HCT116 (cell line): ENCODE results near the gene TIMM13.

Source experiments
- CBX3 ChIP-seq: IDR thresholded peaks from 2 replicates; pipeline ENCODE4 v1.6.1; 2012; ENCODE audit warnings: low read depth
- EZH2 ChIP-seq: fragments of 200-600 bp; sonication (generic); IDR thresholded peaks from 2 replicates; pipeline ENCODE4 v1.6.1; 2017; ENCODE audit warnings: antibody characterized with exemption, mixed run types
- EZH2phosphoT487 ChIP-seq: fragments of 200-600 bp; IDR thresholded peaks from 2 replicates; pipeline ENCODE4 v1.6.1; 2018; ENCODE audit warnings: antibody characterized with exemption, borderline replicate concordance
- FOSL1 ChIP-seq: IDR thresholded peaks from 2 replicates; pipeline ENCODE4 v1.6.1; 2012; ENCODE audit warnings: low read depth
- POLR2A ChIP-seq: IDR thresholded peaks from 2 replicates; pipeline ENCODE4 v1.7.0; 2011; ENCODE audit warnings: borderline replicate concordance; ENCODE audit not compliant: insufficient read depth, insufficient read length; ENCODE audit errors: extremely low read depth
- POLR2AphosphoS5 ChIP-seq: IDR thresholded peaks from 2 replicates; pipeline ENCODE4 v1.6.1; 2011; ENCODE audit warnings: mild to moderate bottlenecking, low read depth, low read length, moderate library complexity
- RAD21 ChIP-seq: IDR thresholded peaks from 2 replicates; pipeline ENCODE4 v1.6.1; 2012; ENCODE audit warnings: low read depth, mild to moderate bottlenecking
- YY1 ChIP-seq: IDR thresholded peaks from 2 replicates; pipeline ENCODE4 v1.6.1; 2011; ENCODE audit warnings: low read length, low read depth, moderate library complexity, mild to moderate bottlenecking; ENCODE audit not compliant: insufficient replicate concordance; ENCODE audit errors: extremely low read depth
- ZNF274 ChIP-seq: fragments of 200-500 bp; sonication (Bioruptor generic); IDR thresholded peaks from 2 replicates; pipeline ENCODE4 v1.6.1; 2014; ENCODE audit warnings: mild to moderate bottlenecking, low read depth, low read length, inconsistent platforms
- TF ChIP-seq, protein P1 (sequence below), 3 experiments: fragments of 200-600 bp in 1 of 3; sonication (generic) in 1 of 3; IDR thresholded peaks in 2 of 3; conservative IDR thresholded peaks in 1 of 3; 2 replicates each; pipeline ENCODE4 v1.5.1; 2012 to 2017; ENCODE audit warnings: low read depth in 2 of 3, low read length in 2 of 3, antibody characterized with exemption in 1 of 3, borderline replicate concordance in 1 of 3, control low read depth in 1 of 3, mild to moderate bottlenecking in 1 of 3, mixed read lengths in 1 of 3, mixed run types in 1 of 3, moderate library complexity in 1 of 3; ENCODE audit not compliant: insufficient read depth in 1 of 3
- TF ChIP-seq, protein P2 (sequence below): IDR thresholded peaks from 2 replicates; pipeline ENCODE4 v1.6.1; 2012
- TF ChIP-seq, protein P3 (sequence below): IDR thresholded peaks from 2 replicates; pipeline ENCODE4 v1.6.1; 2012
- TF ChIP-seq, protein P4 (sequence below): IDR thresholded peaks from 2 replicates; pipeline ENCODE4 v1.6.1; 2012; ENCODE audit warnings: low read depth

DNA sequence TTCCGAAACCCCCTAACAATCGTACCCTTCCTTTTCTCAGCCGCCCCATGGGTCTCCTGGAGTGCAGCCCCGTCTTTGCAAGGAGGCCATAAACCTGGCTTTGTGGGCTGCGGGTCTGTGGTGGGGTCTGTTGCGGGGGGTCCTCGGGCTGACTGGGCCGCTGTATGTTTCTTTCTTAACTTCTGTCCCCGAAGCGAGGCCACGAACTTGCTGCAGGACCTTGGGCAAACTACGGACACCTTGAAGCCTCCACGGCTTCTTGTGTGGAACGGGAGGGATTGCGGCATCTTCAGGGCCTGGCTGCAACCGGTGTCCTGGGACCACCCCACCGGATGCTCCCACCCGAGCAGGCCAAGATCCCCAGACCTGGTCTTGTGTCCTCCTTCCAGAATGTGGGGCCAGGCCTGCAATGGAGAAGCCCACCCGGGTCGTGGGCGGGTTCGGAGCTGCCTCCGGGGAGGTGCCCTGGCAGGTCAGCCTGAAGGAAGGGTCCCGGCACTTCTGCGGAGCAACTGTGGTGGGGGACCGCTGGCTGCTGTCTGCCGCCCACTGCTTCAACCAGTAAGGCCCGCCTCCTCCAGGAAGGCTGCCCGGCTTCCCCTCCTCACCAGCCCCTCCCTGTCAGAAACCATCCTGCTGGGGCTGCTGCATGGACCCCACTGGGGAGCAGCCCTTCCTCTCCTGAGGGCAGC, 12.0 kb downstream of the TIMM13 start:
- TF ChIP-seq, protein P1, sequence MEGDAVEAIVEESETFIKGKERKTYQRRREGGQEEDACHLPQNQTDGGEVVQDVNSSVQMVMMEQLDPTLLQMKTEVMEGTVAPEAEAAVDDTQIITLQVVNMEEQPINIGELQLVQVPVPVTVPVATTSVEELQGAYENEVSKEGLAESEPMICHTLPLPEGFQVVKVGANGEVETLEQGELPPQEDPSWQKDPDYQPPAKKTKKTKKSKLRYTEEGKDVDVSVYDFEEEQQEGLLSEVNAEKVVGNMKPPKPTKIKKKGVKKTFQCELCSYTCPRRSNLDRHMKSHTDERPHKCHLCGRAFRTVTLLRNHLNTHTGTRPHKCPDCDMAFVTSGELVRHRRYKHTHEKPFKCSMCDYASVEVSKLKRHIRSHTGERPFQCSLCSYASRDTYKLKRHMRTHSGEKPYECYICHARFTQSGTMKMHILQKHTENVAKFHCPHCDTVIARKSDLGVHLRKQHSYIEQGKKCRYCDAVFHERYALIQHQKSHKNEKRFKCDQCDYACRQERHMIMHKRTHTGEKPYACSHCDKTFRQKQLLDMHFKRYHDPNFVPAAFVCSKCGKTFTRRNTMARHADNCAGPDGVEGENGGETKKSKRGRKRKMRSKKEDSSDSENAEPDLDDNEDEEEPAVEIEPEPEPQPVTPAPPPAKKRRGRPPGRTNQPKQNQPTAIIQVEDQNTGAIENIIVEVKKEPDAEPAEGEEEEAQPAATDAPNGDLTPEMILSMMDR (IDR thresholded peaks at IDR 0.05 in 2 of 3, conservative IDR thresholded peaks at IDR 0.05 in 1 of 3; ENCODE audit: borderline replicate concordance in 1 of 3, insufficient read depth in 1 of 3, low read depth in 2 of 3, low read length in 2 of 3): no peak
- no peak for TF ChIP-seq EZH2phosphoT487
- TF ChIP-seq, protein P2, sequence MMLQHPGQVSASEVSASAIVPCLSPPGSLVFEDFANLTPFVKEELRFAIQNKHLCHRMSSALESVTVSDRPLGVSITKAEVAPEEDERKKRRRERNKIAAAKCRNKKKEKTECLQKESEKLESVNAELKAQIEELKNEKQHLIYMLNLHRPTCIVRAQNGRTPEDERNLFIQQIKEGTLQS: no peak
- TF ChIP-seq POLR2A: no peak
- TF ChIP-seq POLR2AphosphoS5: no peak
- no peak for TF ChIP-seq CBX3
- no peak for TF ChIP-seq YY1
- no peak for TF ChIP-seq ZNF274
- TF ChIP-seq RAD21: no peak
- TF ChIP-seq, protein P3, sequence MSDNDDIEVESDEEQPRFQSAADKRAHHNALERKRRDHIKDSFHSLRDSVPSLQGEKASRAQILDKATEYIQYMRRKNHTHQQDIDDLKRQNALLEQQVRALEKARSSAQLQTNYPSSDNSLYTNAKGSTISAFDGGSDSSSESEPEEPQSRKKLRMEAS: no peak
- TF ChIP-seq, protein P4, sequence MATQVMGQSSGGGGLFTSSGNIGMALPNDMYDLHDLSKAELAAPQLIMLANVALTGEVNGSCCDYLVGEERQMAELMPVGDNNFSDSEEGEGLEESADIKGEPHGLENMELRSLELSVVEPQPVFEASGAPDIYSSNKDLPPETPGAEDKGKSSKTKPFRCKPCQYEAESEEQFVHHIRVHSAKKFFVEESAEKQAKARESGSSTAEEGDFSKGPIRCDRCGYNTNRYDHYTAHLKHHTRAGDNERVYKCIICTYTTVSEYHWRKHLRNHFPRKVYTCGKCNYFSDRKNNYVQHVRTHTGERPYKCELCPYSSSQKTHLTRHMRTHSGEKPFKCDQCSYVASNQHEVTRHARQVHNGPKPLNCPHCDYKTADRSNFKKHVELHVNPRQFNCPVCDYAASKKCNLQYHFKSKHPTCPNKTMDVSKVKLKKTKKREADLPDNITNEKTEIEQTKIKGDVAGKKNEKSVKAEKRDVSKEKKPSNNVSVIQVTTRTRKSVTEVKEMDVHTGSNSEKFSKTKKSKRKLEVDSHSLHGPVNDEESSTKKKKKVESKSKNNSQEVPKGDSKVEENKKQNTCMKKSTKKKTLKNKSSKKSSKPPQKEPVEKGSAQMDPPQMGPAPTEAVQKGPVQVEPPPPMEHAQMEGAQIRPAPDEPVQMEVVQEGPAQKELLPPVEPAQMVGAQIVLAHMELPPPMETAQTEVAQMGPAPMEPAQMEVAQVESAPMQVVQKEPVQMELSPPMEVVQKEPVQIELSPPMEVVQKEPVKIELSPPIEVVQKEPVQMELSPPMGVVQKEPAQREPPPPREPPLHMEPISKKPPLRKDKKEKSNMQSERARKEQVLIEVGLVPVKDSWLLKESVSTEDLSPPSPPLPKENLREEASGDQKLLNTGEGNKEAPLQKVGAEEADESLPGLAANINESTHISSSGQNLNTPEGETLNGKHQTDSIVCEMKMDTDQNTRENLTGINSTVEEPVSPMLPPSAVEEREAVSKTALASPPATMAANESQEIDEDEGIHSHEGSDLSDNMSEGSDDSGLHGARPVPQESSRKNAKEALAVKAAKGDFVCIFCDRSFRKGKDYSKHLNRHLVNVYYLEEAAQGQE: no peak
- TF ChIP-seq EZH2: no peak
- TF ChIP-seq FOSL1: no peak
